Memory B cell (primary cell): ENCODE data around the gene KANSL1.

Source experiments
- ATAC-seq: fragments of 150-1000 bp; cut with Tn5 transposase; 2 replicates; pipeline ENCODE4 v1.10.0; 2021; ENCODE audit warnings: low read depth, mild to moderate bottlenecking, moderate library complexity
- DNase-seq, 2 donors: peaks; one replicate each; pipeline ENCODE4 v3.0.0; 2022; ENCODE audit warnings: low spot score in 2 of 2
- H3K27ac Mint-ChIP-seq: one replicate; pipeline ENCODE4 v1.8.0; 2022; ENCODE audit warnings: mild to moderate bottlenecking, moderate library complexity, mixed read lengths
- H3K27me3 Mint-ChIP-seq: one replicate; pipeline ENCODE4 v1.8.0; 2022; ENCODE audit warnings: mixed read lengths
- H3K36me3 Mint-ChIP-seq: one replicate; pipeline ENCODE4 v1.8.0; 2022; ENCODE audit warnings: mild to moderate bottlenecking, mixed read lengths
- H3K4me1 Mint-ChIP-seq: one replicate; pipeline ENCODE4 v1.8.0; 2022; ENCODE audit warnings: mixed read lengths
- H3K4me3 Mint-ChIP-seq: one replicate; pipeline ENCODE4 v1.8.0; 2022; ENCODE audit warnings: mild to moderate bottlenecking, moderate library complexity, mixed read lengths
- H3K9me3 Mint-ChIP-seq: one replicate; pipeline ENCODE4 v1.8.0; 2022; ENCODE audit warnings: mixed read lengths

KANSL1 gene

DNA sequence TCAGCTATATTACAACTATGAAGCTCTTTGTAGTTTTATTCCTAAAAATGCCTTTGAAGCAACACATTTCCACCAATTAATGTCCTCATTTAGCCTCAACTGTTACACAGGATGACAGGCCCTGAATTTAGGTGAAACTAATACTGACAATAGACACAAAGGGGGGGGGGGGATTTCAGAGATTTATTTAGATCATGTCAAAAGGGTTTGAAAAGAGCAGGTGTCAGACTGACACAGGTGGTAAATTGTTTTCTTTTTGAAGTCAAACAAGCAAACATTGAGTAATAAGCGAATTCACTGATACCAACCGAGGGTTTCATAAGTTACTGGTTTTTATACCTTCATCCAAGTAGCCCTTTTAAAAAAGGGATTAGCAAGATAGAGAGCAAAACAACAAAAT lies 40.8 kb downstream of the KANSL1 start:
- DNase-seq = no peak
- peak overlapping the region; percentile 72 for H3K27ac Mint-ChIP-seq
- H3K9me3 Mint-ChIP-seq = no peaks in the 10 kb centered on the region
- H3K4me3 Mint-ChIP-seq = no peak overlapping the region
- no peak for ATAC-seq
- H3K36me3 Mint-ChIP-seq = peaks cover 2% of the 10 kb centered on the region
- H3K4me1 Mint-ChIP-seq = peaks cover 45% of the 10 kb centered on the region
- no peaks in the 10 kb centered on the region for H3K27me3 Mint-ChIP-seq

DNA sequence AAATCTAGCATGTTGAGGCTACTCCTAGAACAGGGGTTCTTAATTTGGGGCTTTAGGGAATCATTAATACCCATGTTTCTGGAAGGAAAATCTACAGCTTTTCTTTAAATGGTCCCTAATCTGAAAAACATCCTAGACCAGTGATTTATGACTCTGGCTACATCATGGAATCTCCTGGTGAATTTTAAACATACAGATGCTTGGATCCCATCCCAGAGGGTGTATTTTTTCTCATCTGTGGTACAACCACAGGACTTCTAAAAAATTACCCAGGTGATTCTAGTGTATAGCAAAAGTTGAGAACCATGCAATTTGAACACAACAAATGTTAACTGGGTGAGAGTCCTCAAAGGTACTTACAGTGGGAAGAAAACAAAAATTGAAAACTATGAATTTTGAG lies 41.5 kb downstream of the KANSL1 start:
- no peak for DNase-seq
- no peak for ATAC-seq
- H3K9me3 Mint-ChIP-seq = no peaks in the 10 kb centered on the region
- no peak overlapping the region for H3K4me3 Mint-ChIP-seq
- H3K4me1 Mint-ChIP-seq = peaks cover 43% of the 10 kb centered on the region
- peaks cover 2% of the 10 kb centered on the region for H3K36me3 Mint-ChIP-seq
- H3K27me3 Mint-ChIP-seq = no peaks in the 10 kb centered on the region
- peak overlapping the region; percentile 72 for H3K27ac Mint-ChIP-seq

DNA sequence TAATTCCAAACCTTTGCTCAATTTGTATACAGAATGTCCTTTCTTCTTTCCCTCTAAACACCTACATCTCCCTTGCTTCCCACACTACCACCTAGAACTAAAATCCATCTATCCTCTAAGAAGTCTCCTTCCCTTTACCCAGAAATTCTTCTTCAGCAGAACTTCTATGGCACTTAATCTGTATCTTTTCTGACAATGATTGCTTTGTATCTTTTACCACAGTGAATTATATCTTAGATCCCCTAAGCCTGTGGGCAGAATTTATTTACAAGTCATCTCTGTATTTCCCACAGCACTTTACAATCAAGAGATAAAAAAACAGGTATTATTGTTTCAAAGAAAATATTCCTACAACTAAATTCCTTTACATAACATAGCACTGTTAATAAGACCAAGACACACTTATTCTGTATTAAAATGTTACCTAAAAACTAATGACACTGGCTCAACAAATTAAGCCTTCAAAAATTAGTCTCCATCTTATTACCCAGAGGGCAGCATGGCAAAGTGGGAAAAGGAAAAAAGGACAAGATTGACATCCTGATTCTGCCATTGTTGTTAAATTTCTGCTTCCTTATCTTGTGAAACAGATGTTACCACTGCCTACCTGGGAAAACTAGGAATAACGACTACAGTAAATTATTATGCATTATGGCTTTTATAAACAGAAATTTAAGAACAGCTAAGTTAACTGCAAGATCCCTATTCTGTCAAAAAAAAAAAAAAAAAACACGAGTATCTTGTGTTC lies 42.8 kb downstream of the KANSL1 start:
- DNase-seq (no peak), ATAC-seq (no peak)
- H3K27me3 Mint-ChIP-seq = no peaks in the 10 kb centered on the region
- H3K27ac Mint-ChIP-seq = peak overlapping the region; percentile 29
- peaks cover 2% of the 10 kb centered on the region for H3K36me3 Mint-ChIP-seq
- H3K9me3 Mint-ChIP-seq = no peaks in the 10 kb centered on the region
- no peak overlapping the region for H3K4me3 Mint-ChIP-seq
- H3K4me1 Mint-ChIP-seq = peaks cover 42% of the 10 kb centered on the region

DNA sequence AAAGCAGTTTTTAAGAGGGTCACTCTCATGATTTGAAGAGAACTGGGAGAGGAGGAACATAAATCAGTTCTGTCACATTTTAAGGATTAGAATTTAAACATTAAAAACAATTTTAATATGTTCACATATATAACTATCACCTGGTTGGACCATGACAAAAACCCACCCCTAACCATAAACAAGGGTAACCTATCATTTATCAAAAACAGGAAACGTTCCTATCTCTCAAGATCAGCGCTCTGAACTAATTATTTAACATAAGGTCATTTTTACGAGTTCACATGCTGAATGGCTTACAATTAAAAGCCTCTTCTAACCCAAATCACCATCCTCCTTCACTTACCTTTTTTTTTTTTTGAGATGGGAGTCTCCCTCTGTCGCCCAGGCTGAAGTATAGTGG lies 45.0 kb downstream of the KANSL1 start:
- H3K36me3 Mint-ChIP-seq = peaks cover 2% of the 10 kb centered on the region
- no peak for ATAC-seq
- no peak for DNase-seq
- H3K27me3 Mint-ChIP-seq = no peaks in the 10 kb centered on the region
- H3K4me3 Mint-ChIP-seq = no peak overlapping the region
- H3K4me1 Mint-ChIP-seq = peaks cover 46% of the 10 kb centered on the region
- no peaks in the 10 kb centered on the region for H3K9me3 Mint-ChIP-seq
- H3K27ac Mint-ChIP-seq = peak overlapping the region; percentile 75

DNA sequence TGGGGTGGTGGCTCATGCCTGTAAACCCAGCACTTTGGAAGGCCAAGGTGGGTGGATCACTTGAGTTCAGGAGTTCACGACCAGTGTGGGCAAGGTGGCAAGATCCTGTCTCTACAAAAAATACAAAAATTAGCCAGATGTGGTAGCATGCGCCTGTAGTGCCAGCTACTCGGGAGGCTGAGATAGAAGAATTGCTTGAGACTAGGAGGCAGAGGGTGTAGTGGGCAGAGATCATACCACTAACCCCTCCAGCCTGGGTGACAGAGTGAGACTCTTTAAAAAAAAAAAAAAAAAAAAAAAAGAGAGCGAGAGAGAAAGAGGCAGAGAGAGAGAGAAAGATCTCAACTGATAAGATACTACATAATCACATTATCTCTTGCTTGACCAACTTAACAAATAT lies 45.9 kb downstream of the KANSL1 start:
- DNase-seq (no peak), ATAC-seq (no peak)
- Mint-ChIP-seq H3K36me3 (peaks cover 2% of the 10 kb centered on the region), H3K27me3 (no peaks in the 10 kb centered on the region), H3K9me3 (no peaks in the 10 kb centered on the region), H3K4me3 (no peak overlapping the region), H3K4me1 (peaks cover 44% of the 10 kb centered on the region), H3K27ac (peak overlapping the region; percentile 75)

DNA sequence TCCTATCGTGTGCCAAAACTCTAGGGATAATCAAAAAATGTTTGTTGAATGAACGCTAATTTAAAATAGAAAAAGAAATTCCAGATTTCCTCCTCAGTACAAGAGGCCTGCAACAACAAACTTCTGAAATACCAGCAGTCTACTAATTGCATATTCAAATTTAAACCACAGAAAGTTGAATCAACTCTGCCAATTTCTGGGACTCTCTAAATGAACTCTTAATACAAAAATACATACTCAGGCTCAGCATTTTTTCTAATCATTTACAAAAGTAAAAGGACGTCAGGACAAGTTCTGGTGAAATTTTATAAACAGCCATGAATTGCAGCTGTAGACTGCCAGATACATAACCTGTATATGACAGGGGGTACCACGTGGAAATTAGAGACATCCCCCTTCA lies 49.0 kb downstream of the KANSL1 start:
- H3K9me3 Mint-ChIP-seq = no peaks in the 10 kb centered on the region
- ATAC-seq (peak; percentile 43), DNase-seq (no peak)
- H3K27ac Mint-ChIP-seq = peak overlapping the region; percentile 81
- H3K36me3 Mint-ChIP-seq = no peaks in the 10 kb centered on the region
- peak overlapping the region; percentile 46 for H3K4me3 Mint-ChIP-seq
- H3K4me1 Mint-ChIP-seq = peaks cover 55% of the 10 kb centered on the region
- H3K27me3 Mint-ChIP-seq = no peaks in the 10 kb centered on the region

DNA sequence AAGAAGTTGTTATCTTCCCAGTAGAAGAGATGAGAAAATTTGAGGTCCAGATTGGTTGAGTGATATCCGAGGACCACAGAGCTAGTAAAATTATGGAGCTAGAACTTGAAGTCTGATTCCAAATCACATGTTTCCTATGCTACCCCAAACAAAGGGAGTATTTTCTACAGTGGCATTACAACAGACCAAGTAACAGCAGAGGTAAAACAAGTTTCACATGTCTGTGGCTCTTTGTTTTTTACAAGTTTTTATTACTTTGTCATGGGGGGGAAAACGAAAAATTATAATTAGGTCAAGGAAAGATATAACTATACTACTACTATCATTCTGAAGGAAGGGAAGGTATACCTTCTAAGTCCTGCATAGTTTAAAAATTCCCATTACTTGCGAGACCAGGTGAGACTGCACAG lies 49.4 kb downstream of the KANSL1 start:
- no peaks in the 10 kb centered on the region for H3K27me3 Mint-ChIP-seq
- H3K9me3 Mint-ChIP-seq = no peaks in the 10 kb centered on the region
- H3K36me3 Mint-ChIP-seq = no peaks in the 10 kb centered on the region
- ATAC-seq = no peak
- no peak for DNase-seq
- peaks cover 59% of the 10 kb centered on the region for H3K4me1 Mint-ChIP-seq
- peak overlapping the region; percentile 46 for H3K4me3 Mint-ChIP-seq
- H3K27ac Mint-ChIP-seq = peak overlapping the region; percentile 81

DNA sequence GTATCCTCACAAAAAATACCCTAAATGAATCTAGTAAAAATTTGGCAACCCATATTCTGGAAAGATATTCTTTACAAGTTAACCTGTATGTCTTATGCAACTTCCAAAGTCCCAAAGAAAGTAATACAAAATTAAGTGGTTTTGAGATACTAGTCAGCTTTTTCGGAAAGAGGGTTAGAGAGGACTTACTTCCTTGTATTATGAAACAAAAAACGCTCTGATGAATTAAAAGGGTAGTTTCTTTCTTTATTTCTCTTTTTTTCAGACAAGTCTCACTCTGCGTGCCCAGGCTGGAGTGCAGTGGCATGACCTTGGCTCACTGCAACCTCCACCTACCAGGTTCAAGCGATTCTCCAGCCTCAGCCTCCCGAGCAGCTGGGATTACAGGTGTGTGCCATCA lies 51.6 kb downstream of the KANSL1 start:
- Mint-ChIP-seq H3K9me3 (no peaks in the 10 kb centered on the region), H3K4me3 (peak overlapping the region; percentile 41), H3K4me1 (peaks cover 68% of the 10 kb centered on the region), H3K27me3 (no peaks in the 10 kb centered on the region), H3K27ac (peak overlapping the region; percentile 20), H3K36me3 (peaks cover 2% of the 10 kb centered on the region)
- ATAC-seq (peak; percentile 23), DNase-seq (no peak)

DNA sequence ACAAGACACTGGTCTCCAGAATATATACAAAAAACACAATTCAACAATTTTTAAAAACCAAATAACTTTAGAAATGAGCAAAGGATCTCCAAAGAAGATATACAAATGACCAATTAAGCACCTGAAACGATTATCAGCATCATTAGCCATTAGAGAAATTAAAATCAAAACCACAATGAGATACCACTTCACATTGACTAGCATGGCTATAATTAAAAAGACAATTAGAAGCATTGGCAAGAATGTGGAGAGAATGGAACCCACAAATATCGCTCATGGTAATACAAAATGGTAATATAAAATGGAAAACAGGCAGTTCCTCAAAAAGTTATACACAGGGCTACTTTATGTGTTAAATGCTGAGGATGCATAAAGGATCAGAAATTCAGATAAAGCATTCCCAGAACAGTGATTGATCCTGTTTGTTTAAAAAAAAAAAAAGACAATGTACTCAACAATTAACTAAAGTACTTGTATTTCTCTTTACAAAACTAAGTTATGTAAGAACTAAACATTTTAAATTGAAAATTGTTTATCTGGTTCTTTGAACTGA lies 52.5 kb downstream of the KANSL1 start:
- no peak for DNase-seq
- Mint-ChIP-seq H3K4me1 (peaks cover 70% of the 10 kb centered on the region), H3K9me3 (no peaks in the 10 kb centered on the region), H3K36me3 (peaks cover 2% of the 10 kb centered on the region), H3K27me3 (no peaks in the 10 kb centered on the region), H3K4me3 (no peak overlapping the region), H3K27ac (no peak overlapping the region)
- ATAC-seq = no peak

DNA sequence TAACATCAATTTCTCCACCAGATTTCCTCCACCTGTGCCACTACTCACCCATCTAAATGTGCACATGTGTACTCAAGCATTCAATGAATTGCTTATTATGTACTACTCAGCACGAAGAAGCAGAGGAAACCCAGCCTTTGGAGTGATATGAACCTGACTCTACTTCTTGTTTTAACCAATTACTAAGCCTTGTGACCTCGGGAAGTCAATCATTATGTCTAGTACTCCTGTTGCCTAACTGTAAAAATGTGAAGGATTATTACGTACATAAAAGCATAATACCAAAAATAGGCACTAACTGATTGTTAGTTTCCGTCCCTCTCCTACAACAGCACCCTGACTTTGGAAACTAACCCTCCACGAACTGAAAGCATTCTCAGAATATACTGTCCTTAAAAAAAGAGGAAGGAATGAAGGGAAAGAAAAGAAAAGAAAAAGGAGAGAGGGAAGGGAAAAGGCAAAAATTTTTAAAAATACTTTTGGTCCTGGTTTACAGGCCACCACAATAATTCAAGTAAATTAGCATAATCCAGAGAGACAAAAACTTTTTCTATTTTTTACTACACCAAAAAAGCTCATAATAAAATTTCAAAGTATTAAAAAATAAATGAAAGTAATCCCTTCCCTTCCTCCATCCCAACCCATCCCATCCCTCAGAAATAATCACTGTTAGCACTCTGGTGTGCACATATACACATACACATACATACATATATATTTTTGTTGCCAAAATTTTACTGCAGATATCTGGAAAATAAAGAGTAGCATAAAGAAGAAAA lies 53.6 kb downstream of the KANSL1 start:
- H3K4me1 Mint-ChIP-seq = peaks cover 68% of the 10 kb centered on the region
- no peaks in the 10 kb centered on the region for H3K27me3 Mint-ChIP-seq
- no peak for ATAC-seq
- peak overlapping the region; percentile 27 for H3K4me3 Mint-ChIP-seq
- H3K9me3 Mint-ChIP-seq = no peaks in the 10 kb centered on the region
- H3K27ac Mint-ChIP-seq = peak overlapping the region; percentile 60
- H3K36me3 Mint-ChIP-seq = peaks cover 2% of the 10 kb centered on the region
- no peak for DNase-seq

DNA sequence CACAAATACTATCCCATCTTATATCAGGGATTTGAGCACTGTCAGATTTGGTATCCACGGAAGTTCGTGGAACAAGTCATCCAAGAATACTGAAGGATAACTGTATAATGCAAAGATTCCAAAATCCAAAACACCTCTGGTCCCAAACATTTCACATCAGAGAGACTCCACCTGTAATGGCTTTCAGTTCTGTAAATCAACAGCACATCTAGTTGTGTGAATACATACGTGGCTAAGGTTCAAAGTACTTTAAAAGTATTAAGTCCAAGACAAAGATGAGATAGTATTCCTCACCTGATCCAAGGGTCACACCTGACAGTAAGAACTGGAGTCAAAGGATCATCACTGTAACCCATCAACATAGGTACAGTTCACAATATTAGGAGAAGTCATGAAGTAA lies 54.8 kb downstream of the KANSL1 start:
- H3K27ac Mint-ChIP-seq = peak overlapping the region; percentile 48
- ATAC-seq (no peak), DNase-seq (no peak)
- no peaks in the 10 kb centered on the region for H3K27me3 Mint-ChIP-seq
- H3K36me3 Mint-ChIP-seq = peaks cover 2% of the 10 kb centered on the region
- H3K4me3 Mint-ChIP-seq = peak overlapping the region; percentile 7
- peaks cover 63% of the 10 kb centered on the region for H3K4me1 Mint-ChIP-seq
- no peaks in the 10 kb centered on the region for H3K9me3 Mint-ChIP-seq

DNA sequence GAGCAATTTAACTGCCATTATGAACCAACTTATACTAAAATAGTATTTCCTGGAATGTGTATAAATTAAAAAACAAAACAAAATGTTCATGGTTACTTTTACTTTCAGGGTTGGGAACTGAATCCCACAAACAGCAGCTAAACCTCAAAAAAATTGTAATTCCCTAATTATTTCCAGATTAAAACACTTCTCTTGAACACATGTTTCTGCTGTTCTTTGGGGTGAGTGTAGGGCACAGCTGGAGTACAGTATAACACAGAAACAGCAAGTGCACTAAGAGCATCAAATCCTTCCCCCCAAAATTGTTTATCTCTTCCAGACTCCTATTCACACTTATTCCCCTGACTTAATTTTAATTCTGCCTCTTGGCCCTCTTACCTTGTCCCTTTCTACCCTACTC lies 56.4 kb downstream of the KANSL1 start:
- DNase-seq = no peak
- H3K4me3 Mint-ChIP-seq = no peak overlapping the region
- peaks cover 2% of the 10 kb centered on the region for H3K36me3 Mint-ChIP-seq
- H3K4me1 Mint-ChIP-seq = peaks cover 72% of the 10 kb centered on the region
- no peaks in the 10 kb centered on the region for H3K9me3 Mint-ChIP-seq
- no peaks in the 10 kb centered on the region for H3K27me3 Mint-ChIP-seq
- no peak overlapping the region for H3K27ac Mint-ChIP-seq
- ATAC-seq = no peak

DNA sequence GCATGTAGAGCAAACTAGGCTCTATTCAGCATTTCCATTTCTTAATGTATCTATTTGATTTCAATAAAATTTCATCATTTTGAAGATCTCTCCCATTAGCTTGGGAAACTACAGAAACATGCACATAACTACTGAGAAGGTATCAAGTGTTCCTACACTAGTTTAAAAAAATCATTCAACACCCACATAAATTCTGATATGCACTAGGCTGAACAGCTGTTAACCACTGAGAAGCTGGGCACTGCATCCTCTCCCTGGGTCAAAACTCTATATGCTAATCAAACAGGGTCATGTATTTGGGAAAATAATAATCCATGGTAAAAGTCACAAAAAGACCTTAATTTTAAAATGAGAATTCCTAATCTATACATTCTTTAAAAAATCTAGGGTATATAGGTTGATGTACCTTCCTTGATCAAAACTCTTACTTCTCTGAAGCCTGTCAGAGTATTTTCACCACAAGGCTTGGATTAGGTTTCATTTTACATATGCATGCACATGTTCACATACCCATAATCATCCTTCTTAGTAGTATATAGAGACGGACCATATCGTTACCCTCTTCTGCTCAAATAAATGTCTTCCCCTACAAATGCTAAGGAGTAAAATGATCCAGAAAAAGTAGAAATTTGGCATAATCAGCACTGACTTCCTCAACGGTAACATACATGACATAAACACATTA lies 57.2 kb downstream of the KANSL1 start:
- Mint-ChIP-seq H3K4me1 (peaks cover 68% of the 10 kb centered on the region), H3K36me3 (peaks cover 2% of the 10 kb centered on the region), H3K4me3 (no peak overlapping the region), H3K27me3 (no peaks in the 10 kb centered on the region), H3K9me3 (no peaks in the 10 kb centered on the region), H3K27ac (peak overlapping the region; percentile 12)
- no peak for DNase-seq
- no peak for ATAC-seq
